Measurements from ENCODE around the gene CADM3. TPM values are rescaled to one million over a fixed set of nuclear protein-coding genes. Genes with fewer than 3 reads are reported as not detected.

CADM3 gene
- total and polyA plus RNA-seq, 12 donors: 0.83 to 7.8 (median 2.8) TPM; not detected in 1

DNA sequence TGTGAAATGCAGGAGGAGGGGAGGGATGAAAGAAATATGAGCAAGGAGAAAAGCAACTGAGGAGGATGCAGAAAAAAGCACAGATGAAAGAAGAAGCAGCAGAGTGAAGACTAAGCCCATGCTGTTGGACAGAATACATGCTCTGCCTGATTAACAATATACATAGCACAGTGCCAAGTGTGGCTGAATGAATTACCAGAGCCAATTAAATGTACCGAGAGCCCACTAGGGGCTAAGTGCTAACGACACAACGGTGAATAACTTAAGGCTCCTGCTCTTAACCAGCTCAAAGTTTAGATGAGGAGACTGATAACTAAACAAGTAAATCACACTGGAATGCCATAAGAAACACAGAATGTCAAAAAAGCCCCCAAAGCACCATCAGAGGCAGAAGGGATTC, 15.6 kb downstream of the CADM3 start:
- no peaks in the 10 kb centered on the region for H3K36me3 ChIP-seq (replicated peaks in 1 of 2)
- H3K27ac ChIP-seq: no peak overlapping the region
- 37 to 50% (median 41%) methylated on average over 3 of the region's 3 CpGs for WGBS, 4 donors
- no peaks in the 10 kb centered on the region for H3K9me3 ChIP-seq (replicated peaks in 1 of 3)
- peaks cover 6% of the 10 kb centered on the region for H3K27me3 ChIP-seq
- intact Hi-C loops (cut with DNase I): no loop called here
- no peak for DNase-seq
- H3K4me1 ChIP-seq (replicated peaks in 1 of 2): no peaks in the 10 kb centered on the region
- H3K4me3 ChIP-seq: no peak overlapping the region
- no peak for TF ChIP-seq POLR2A (IDR thresholded peaks at IDR 0.05)
- TF ChIP-seq, protein P1, sequence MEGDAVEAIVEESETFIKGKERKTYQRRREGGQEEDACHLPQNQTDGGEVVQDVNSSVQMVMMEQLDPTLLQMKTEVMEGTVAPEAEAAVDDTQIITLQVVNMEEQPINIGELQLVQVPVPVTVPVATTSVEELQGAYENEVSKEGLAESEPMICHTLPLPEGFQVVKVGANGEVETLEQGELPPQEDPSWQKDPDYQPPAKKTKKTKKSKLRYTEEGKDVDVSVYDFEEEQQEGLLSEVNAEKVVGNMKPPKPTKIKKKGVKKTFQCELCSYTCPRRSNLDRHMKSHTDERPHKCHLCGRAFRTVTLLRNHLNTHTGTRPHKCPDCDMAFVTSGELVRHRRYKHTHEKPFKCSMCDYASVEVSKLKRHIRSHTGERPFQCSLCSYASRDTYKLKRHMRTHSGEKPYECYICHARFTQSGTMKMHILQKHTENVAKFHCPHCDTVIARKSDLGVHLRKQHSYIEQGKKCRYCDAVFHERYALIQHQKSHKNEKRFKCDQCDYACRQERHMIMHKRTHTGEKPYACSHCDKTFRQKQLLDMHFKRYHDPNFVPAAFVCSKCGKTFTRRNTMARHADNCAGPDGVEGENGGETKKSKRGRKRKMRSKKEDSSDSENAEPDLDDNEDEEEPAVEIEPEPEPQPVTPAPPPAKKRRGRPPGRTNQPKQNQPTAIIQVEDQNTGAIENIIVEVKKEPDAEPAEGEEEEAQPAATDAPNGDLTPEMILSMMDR (IDR thresholded peaks at IDR 0.05): no peak

DNA sequence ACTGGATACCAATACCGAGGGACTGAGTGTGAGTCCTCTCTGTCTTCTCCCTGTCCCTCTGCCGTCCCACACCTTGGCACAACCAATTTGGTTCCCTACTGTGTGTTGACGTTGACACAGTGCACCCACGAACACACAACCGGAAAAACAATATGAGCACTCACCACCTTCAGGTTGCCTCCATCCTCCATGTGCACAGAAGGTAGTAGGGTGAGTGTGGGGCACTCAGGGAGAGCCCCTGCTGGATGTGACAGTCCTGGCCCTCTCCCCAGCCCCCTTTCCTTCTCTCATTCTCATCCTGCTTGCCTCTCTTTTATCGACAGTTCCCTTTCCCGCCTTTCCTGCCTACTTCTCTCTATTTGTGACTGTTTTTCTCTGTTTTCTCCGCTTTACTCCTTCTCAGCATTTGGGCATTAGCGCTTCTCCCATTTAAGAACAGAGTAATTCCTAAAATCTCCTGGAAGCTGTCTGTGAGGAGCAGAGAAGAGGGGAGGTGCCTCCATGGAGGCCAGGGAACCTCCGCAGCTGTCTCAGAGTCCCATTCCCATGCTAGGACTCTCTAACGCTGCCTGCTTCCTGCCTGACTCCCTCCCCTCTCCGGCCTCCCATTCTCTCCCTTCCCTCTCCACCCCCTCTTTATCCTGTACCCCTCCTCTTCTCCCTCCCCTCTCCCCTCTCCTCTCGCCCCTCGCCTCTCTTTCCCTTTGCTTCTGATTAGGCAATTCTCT, 16.4 kb downstream of the CADM3 start:
- WGBS, 4 donors: 23 to 30% (median 29%) methylated on average over 14 of the region's 14 CpGs
- intact Hi-C loops (cut with DNase I): no loop called here
- no peak for DNase-seq
- no peak overlapping the region for H3K27ac ChIP-seq
- no peaks in the 10 kb centered on the region for H3K9me3 ChIP-seq (replicated peaks in 1 of 3)
- no peaks in the 10 kb centered on the region for H3K36me3 ChIP-seq (replicated peaks in 1 of 2)
- no peaks in the 10 kb centered on the region for H3K4me1 ChIP-seq (replicated peaks in 1 of 2)
- H3K4me3 ChIP-seq: peak overlapping the region in 1 of 4 donors; percentile 41
- peaks cover 6% of the 10 kb centered on the region for H3K27me3 ChIP-seq
- no peak for TF ChIP-seq POLR2A (IDR thresholded peaks at IDR 0.05)
- TF ChIP-seq, protein P1 (IDR thresholded peaks at IDR 0.05): no peak

DNA sequence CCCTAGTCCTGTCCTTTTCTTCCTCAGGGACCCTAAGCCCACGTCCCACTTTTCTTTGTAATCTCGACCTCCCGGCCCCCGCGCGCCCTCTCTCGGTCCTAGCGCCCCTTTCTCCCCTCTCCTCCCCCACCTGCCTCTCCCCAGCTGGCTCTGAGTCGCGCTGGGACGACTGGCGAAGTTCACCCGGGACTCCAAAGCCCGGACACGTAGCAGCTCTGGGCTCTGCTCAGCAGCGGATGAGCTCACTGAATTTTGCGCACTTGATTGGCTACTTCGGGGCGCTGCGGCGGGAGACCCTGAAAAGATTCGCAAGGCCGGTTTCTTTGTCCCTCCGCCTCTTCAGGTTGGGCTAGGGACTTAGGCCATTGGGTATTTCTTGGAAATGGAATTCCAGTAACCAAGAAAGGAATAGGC, 17.0 kb downstream of the CADM3 start:
- no peaks in the 10 kb centered on the region for H3K9me3 ChIP-seq (replicated peaks in 1 of 3)
- H3K4me1 ChIP-seq (replicated peaks in 1 of 2): no peaks in the 10 kb centered on the region
- peaks cover 6% of the 10 kb centered on the region for H3K27me3 ChIP-seq
- H3K27ac ChIP-seq: no peak overlapping the region
- H3K4me3 ChIP-seq: peak overlapping the region in 1 of 4 donors; percentile 41
- TF ChIP-seq, protein P1 (IDR thresholded peaks at IDR 0.05): no peak
- no peak for TF ChIP-seq POLR2A (IDR thresholded peaks at IDR 0.05)
- intact Hi-C loops (cut with DNase I): no loop called here
- DNase-seq: peak; percentile 57 to 77 (median 69)
- H3K36me3 ChIP-seq (replicated peaks in 1 of 2): no peaks in the 10 kb centered on the region
- WGBS, 4 donors: 0 to 2% (median 1%) methylated on average over 18 to 24 of the region's 24 CpGs

DNA sequence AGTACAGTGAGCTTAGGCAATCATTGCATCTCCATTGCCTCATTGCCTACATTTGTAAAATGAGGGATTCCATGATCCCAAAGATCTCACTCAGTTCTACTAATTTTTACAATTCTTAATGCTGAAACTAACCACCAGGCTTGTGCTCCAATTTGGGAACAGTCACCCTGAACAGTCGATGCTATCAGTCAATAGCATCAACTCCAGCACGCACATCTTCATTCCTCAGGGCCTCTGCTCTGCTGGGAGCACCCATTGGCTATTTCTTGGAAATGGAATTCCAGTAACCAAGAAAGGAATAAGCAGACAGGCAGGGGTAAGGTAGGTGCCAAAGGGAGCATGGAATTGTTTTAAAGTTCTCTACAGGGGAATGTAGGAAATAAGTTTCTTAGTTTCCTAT, 19.0 kb downstream of the CADM3 start:
- intact Hi-C loops (cut with DNase I): no loop called here
- WGBS, 4 donors: 59 to 77% (median 71%) methylated on average over 2 of the region's 2 CpGs
- no peak overlapping the region for H3K27ac ChIP-seq
- DNase-seq: no peak
- peaks cover 6% of the 10 kb centered on the region for H3K27me3 ChIP-seq
- H3K36me3 ChIP-seq (replicated peaks in 1 of 2): no peaks in the 10 kb centered on the region
- H3K4me3 ChIP-seq: no peak overlapping the region
- H3K4me1 ChIP-seq (replicated peaks in 1 of 2): no peaks in the 10 kb centered on the region
- TF ChIP-seq, protein P1 (IDR thresholded peaks at IDR 0.05): no peak
- TF ChIP-seq POLR2A (IDR thresholded peaks at IDR 0.05): no peak
- H3K9me3 ChIP-seq (replicated peaks in 1 of 3): no peaks in the 10 kb centered on the region

All from adrenal gland (tissue), 12 donors.